ENCODE results near the gene PHLDB2.

DNA sequence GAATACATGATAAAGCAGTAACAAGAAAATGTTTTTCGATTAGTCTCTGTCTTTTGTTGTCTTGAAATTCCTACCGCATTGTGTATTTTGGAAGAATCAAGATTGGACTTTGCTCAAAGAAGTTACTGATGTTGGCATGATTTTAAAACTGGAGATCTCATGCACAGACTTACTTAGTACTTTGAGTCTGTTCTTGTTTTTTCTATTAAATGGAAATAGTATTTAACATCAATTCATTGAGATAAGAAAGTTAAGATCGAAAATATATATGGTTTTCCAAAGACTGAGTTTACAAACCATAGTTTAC lies 122.3 kb downstream of the PHLDB2 start:
- TF ChIP-seq ZNF274 (IDR thresholded peaks at IDR 0.05; ENCODE audit: low read depth, low read length) = no peak
- no peak for TF ChIP-seq SUZ12 (IDR thresholded peaks at IDR 0.05; ENCODE audit: extremely low read depth, insufficient read depth, insufficient read length)
